Panc1 (cell line): ENCODE measurements around the gene BTBD19. TPM values are rescaled to one million over a fixed set of nuclear protein-coding genes. Genes with fewer than 3 reads are reported as not detected.

ENCODE experiments used
- ATAC-seq: fragments of 200-7000 bp; cut with Tn5 transposase; 2 replicates; pipeline ENCODE4 v1.9.1; 2020; ENCODE audit warnings: mild to moderate bottlenecking, moderate library complexity
- BruUV-seq: library from RNA; stranded (reverse); fragments of 400-500 nt; replicated peaks from 2 replicates; lab custom pipeline; 2021; lab: Mats Ljungman, UMichigan
- CTCF ChIA-PET: fragments of 300-600 bp; sonication (Branson Sonifier 250); formaldehyde crosslinking; loops from one replicate; lab custom pipeline; 2022; ENCODE audit warnings: antibody characterized with exemption; lab: Charles Lee
- POLR2A ChIA-PET: fragments of 300-600 bp; sonication (Branson Sonifier 250); formaldehyde crosslinking; loops from one replicate; lab custom pipeline; 2022; ENCODE audit warnings: antibody characterized with exemption; lab: Charles Lee
- DNase-seq: peaks from one replicate; pipeline ENCODE4 v3.0.0-alpha.2; 2010; ENCODE audit warnings: low read depth, low spot score
- H3K27ac ChIP-seq: 2 replicates; pipeline ENCODE4 v1.5.1; 2011; ENCODE audit warnings: mild to moderate bottlenecking, low read length, inconsistent platforms
- H3K27me3 ChIP-seq: fragments of 200-500 bp; sonication (Bioruptor generic); 2 replicates; pipeline ENCODE4 v1.6.0; 2014; ENCODE audit warnings: low read length, inconsistent platforms; ENCODE audit not compliant: control insufficient read depth, insufficient read depth
- H3K36me3 ChIP-seq: fragments of 200-500 bp; sonication (Bioruptor generic); 2 replicates; pipeline ENCODE4 v1.5.1; 2014; ENCODE audit warnings: inconsistent platforms, mild to moderate bottlenecking, low read length, moderate library complexity; ENCODE audit not compliant: control insufficient read depth, insufficient read depth
- H3K4me1 ChIP-seq: 2 replicates; pipeline ENCODE4 v1.5.1; 2011; ENCODE audit warnings: inconsistent platforms, mild to moderate bottlenecking, low read length, moderate library complexity; ENCODE audit not compliant: control insufficient read depth, insufficient read depth
- H3K4me3 ChIP-seq, 2 experiments: 2 replicates each; pipeline ENCODE4 v1.5.1; 2011 to 2012; ENCODE audit warnings: low read depth in 2 of 2, low read length in 2 of 2, mild to moderate bottlenecking in 2 of 2, inconsistent platforms in 1 of 2, moderate library complexity in 1 of 2
- H3K9me3 ChIP-seq: fragments of 200-500 bp; sonication (Bioruptor generic); 2 replicates; pipeline ENCODE4 v1.5.1; 2014; ENCODE audit warnings: low read depth, mild to moderate bottlenecking, inconsistent platforms, low read length, moderate library complexity; ENCODE audit not compliant: control insufficient read depth, insufficient read depth
- CTCF ChIP-seq: fragments of 450-650 bp; IDR thresholded peaks from 2 replicates; pipeline ENCODE4 v1.5.1; 2017; ENCODE audit warnings: mild to moderate bottlenecking
- POLR2AphosphoS5 ChIP-seq: IDR thresholded peaks from 2 replicates; pipeline ENCODE4 v1.6.1; 2012; ENCODE audit warnings: mild to moderate bottlenecking, low read depth, low read length, moderate library complexity
- REST ChIP-seq, 2 experiments: IDR thresholded peaks; 2 replicates each; pipeline ENCODE4 v1.6.1; 2011 to 2012; ENCODE audit warnings: low read depth in 2 of 2, control low read depth in 1 of 2, low read length in 1 of 2, mild to moderate bottlenecking in 1 of 2, moderate library complexity in 1 of 2; ENCODE audit not compliant: insufficient read depth in 1 of 2
- SIN3A ChIP-seq: IDR thresholded peaks from 2 replicates; pipeline ENCODE4 v1.6.1; 2012; ENCODE audit warnings: low read depth, mild to moderate bottlenecking, low read length, moderate library complexity, borderline replicate concordance; ENCODE audit not compliant: insufficient read depth
- TCF7L2 ChIP-seq: IDR thresholded peaks from 2 replicates; pipeline ENCODE4 v1.6.1; 2011; ENCODE audit warnings: mild to moderate bottlenecking, low read depth, low read length, inconsistent platforms
- in situ Hi-C: cut with HindIII; loops from 2 replicates; pipeline ENCODE4 v1.10.0; 2016; ENCODE audit warnings: low sequenced_read_pairs, low pct_unique_long_range_greater_than_20kb
- intact Hi-C: fragments of 100-400 bp; cut with micrococcal nuclease; formaldehyde crosslinking; loops from one replicate; pipeline ENCODE4 v1.10.0; 2022; ENCODE audit not compliant: unreplicated experiment
- total RNA-seq: library from RNA; stranded (reverse); gene quantifications from one replicate; pipeline ENCODE4 v1.2.1, GENCODE V29; 2021; ENCODE audit not compliant: unreplicated experiment

Gene BTBD19
- total RNA-seq, 1 experiment from 2014 or later = 2.6 TPM

- intact Hi-C loops (loop anchor here (2.0 to 10.0 kb wide), 2 partner anchors 26 to 84 kb away; partner anchors contain the start of genes KIF2C and RNU5D-1), in situ Hi-C loops (no loop called here)
- peak overlapping the region; percentile 50 to 76 for H3K4me3 ChIP-seq
- H3K9me3 ChIP-seq = no peaks in the 10 kb centered on the region
- DNase-seq (no peak), ATAC-seq (peak; percentile 66)
- peak overlapping the region; percentile 99 for H3K27ac ChIP-seq
- no TSS peak for BruUV-seq
- H3K36me3 ChIP-seq = no peaks in the 10 kb centered on the region
- TF ChIP-seq SIN3A = no peak
- peak; percentile 69 for TF ChIP-seq TCF7L2
- ChIA-PET POLR2A (interaction anchor here (0.6 to 1.6 kb wide), 14 partner anchors 10 to 252 kb away, joined by 3 to 25 read pairs (median 4); partner anchors contain the start of genes BEST4, DYNLT4, EIF2B3 and HECTD3), CTCF (interaction anchor here (0.9 kb wide), 1 partner anchor 19 kb away, joined by 3 read pairs; the partner anchor contains the start of gene PLK3)
- H3K4me1 ChIP-seq = peaks cover 10% of the 10 kb centered on the region; the same call in 1 of the 2 replicates
- H3K27me3 ChIP-seq = no peaks in the 10 kb centered on the region
Measured at GRCh38 chr1:44819196-44819607, 10.9 kb downstream of the BTBD19 start.

- H3K27ac ChIP-seq = peak overlapping the region; percentile 99
- BruUV-seq = TSS peak; percentile 100
- ChIA-PET POLR2A (interaction anchor here (0.6 to 1.6 kb wide), 14 partner anchors 10 to 251 kb away, joined by 3 to 25 read pairs (median 4); partner anchors contain the start of genes BEST4, DYNLT4, EIF2B3 and HECTD3), CTCF (interaction anchor here (0.9 kb wide), 1 partner anchor 20 kb away, joined by 3 read pairs; the partner anchor contains the start of gene PLK3)
- H3K4me1 ChIP-seq = peaks cover 10% of the 10 kb centered on the region; the same call in 1 of the 2 replicates
- intact Hi-C loops = loop anchor here (2.0 to 10.0 kb wide), 2 partner anchors 27 to 85 kb away; partner anchors contain the start of genes KIF2C and RNU5D-1
- peak overlapping the region; percentile 50 to 76 for H3K4me3 ChIP-seq
- H3K9me3 ChIP-seq = no peaks in the 10 kb centered on the region
- no peaks in the 10 kb centered on the region for H3K27me3 ChIP-seq
- in situ Hi-C loops = no loop called here
- DNase-seq = peak; percentile 89
- no peaks in the 10 kb centered on the region for H3K36me3 ChIP-seq
- ATAC-seq = peak; percentile 96
- TF ChIP-seq POLR2AphosphoS5 = peak; percentile 100
- no peak for TF ChIP-seq REST (IDR thresholded peaks at IDR 0.05; ENCODE audit: insufficient read depth in 1 of 2, low read depth in 2 of 2, low read length in 1 of 2)
- peak; percentile 75 for TF ChIP-seq TCF7L2
- TF ChIP-seq SIN3A = peak; percentile 95
- no peak for TF ChIP-seq CTCF
Measured at GRCh38 chr1:44819608-44820327, 11.4 kb downstream of the BTBD19 start.
